B cell (primary cell): ENCODE data around the gene OSBPL1A. TPM values are rescaled to one million over a fixed set of nuclear protein-coding genes. Genes with fewer than 3 reads are reported as not detected.

Experiments
- ATAC-seq: fragments of 200-7000 bp; cut with Tn5 transposase; one replicate; pipeline ENCODE4 v1.10.0; 2021; ENCODE audit warnings: low read depth, mild to moderate bottlenecking, moderate number of reproducible peaks, moderate library complexity
- CTCF ChIA-PET: fragments of 350-600 bp; sonication (Branson Sonifier 250); formaldehyde crosslinking; loops from one replicate; lab custom pipeline; 2021; ENCODE audit warnings: antibody characterized with exemption, inconsistent platforms; lab: Charles Lee
- POLR2A ChIA-PET: fragments of 350-600 bp; sonication (Branson Sonifier 250); formaldehyde crosslinking; loops from one replicate; lab custom pipeline; 2021; ENCODE audit warnings: antibody characterized with exemption; lab: Charles Lee
- DNase-seq: peaks from one replicate; pipeline ENCODE4 v3.0.0; 2013
- H2AFZ ChIP-seq: 2 replicates; pipeline ENCODE4 v1.6.1; 2012; ENCODE audit warnings: mild to moderate bottlenecking, low read depth, low read length; ENCODE audit not compliant: insufficient read depth, poor library complexity, severe bottlenecking
- H3K27ac ChIP-seq, 2 donors: 1 replicate in 1 of 2; 2 replicates in 1 of 2; pipeline ENCODE4 v1.5.1; 2012 to 2013; ENCODE audit warnings: low read length in 2 of 2, mild to moderate bottlenecking in 2 of 2, moderate library complexity in 1 of 2
- H3K27me3 ChIP-seq, 4 experiments: fragments of 200-600 bp in 1 of 4; sonication (generic) in 1 of 4; replicated peaks in 1 of 4; 1 replicate in 2 of 4; 2 replicates in 2 of 4; pipeline versions ENCODE4 v1.6.1 to v1.7.0; 2013 to 2016; ENCODE audit warnings: low read length in 3 of 4, mild to moderate bottlenecking in 2 of 4, mixed read lengths in 1 of 4, moderate library complexity in 1 of 4; ENCODE audit not compliant: insufficient read depth in 4 of 4, control insufficient read depth in 3 of 4; ENCODE audit errors: control extremely low read depth in 1 of 4
- H3K36me3 ChIP-seq, 2 experiments: replicated peaks in 1 of 2; 1 replicate in 1 of 2; 2 replicates in 1 of 2; pipeline versions ENCODE4 v1.6.1 to v1.7.1; 2013; ENCODE audit warnings: low read length in 1 of 2; ENCODE audit not compliant: insufficient read depth in 2 of 2, control insufficient read depth in 1 of 2; ENCODE audit errors: control extremely low read depth in 1 of 2, extremely low read depth in 1 of 2
- H3K4me1 ChIP-seq, 2 donors: fragments of 200-600 bp in 1 of 2; sonication (generic) in 1 of 2; 1 replicate in 1 of 2; 2 replicates in 1 of 2; pipeline versions ENCODE4 v1.5.1 to v1.6.1; 2013 to 2017; ENCODE audit warnings: low read length in 2 of 2; ENCODE audit not compliant: control insufficient read depth in 2 of 2, insufficient read depth in 2 of 2
- H3K4me2 ChIP-seq: replicated peaks from 2 replicates; pipeline ENCODE3; 2012; ENCODE audit warnings: mild to moderate bottlenecking, low read depth, low read length; ENCODE audit not compliant: poor library complexity, severe bottlenecking
- H3K4me3 ChIP-seq, 5 experiments: fragments of 200-600 bp in 1 of 5; sonication (generic) in 1 of 5; 1 replicate in 3 of 5; 2 replicates in 2 of 5; pipeline versions ENCODE4 v1.5.1 to v1.7.0; 2011 to 2016; ENCODE audit warnings: low read length in 4 of 5, mild to moderate bottlenecking in 4 of 5, low read depth in 2 of 5, control low read depth in 1 of 5, moderate library complexity in 1 of 5; ENCODE audit not compliant: insufficient read depth in 1 of 5; ENCODE audit errors: control extremely low read depth in 1 of 5, extremely low read depth in 1 of 5
- H3K79me2 ChIP-seq: fragments of 200-600 bp; sonication (generic); one replicate; pipeline ENCODE4 v1.6.0; 2016; ENCODE audit warnings: low read length; ENCODE audit not compliant: control insufficient read depth, insufficient read depth
- H3K9ac ChIP-seq: fragments of 200-600 bp; sonication (generic); 2 replicates; pipeline ENCODE4 v1.6.1; 2017; ENCODE audit warnings: mild to moderate bottlenecking, low read length, moderate library complexity
- H3K9me3 ChIP-seq, 3 donors: one replicate each; pipeline versions ENCODE4 v1.6.1 to v1.7.1; 2013; ENCODE audit warnings: low read length in 2 of 3; ENCODE audit not compliant: control insufficient read depth in 2 of 3, insufficient read depth in 1 of 3; ENCODE audit errors: control extremely low read depth in 1 of 3
- H4K20me1 ChIP-seq: 2 replicates; pipeline ENCODE4 v1.6.0; 2012; ENCODE audit warnings: mild to moderate bottlenecking, low read length; ENCODE audit not compliant: insufficient read depth, control insufficient read depth, poor library complexity, severe bottlenecking
- H3K27ac Mint-ChIP-seq: one replicate; pipeline ENCODE4 v1.8.0; 2021; ENCODE audit warnings: mixed read lengths
- H3K27me3 Mint-ChIP-seq: one replicate; pipeline ENCODE4 v1.8.0; 2021; ENCODE audit warnings: mixed read lengths
- H3K4me1 Mint-ChIP-seq: one replicate; pipeline ENCODE4 v1.8.0; 2021; ENCODE audit warnings: mixed read lengths
- H3K4me3 Mint-ChIP-seq: one replicate; pipeline ENCODE4 v1.8.0; 2021; ENCODE audit warnings: mixed read lengths
- H3K9me3 Mint-ChIP-seq: one replicate; pipeline ENCODE4 v1.8.0; 2022; ENCODE audit warnings: mixed read lengths; ENCODE audit not compliant: insufficient read depth
- CTCF ChIP-seq: fragments of 200-600 bp; IDR thresholded peaks from one replicate; pipeline ENCODE4 v1.8.0; 2022; ENCODE audit warnings: antibody characterized with exemption, mild to moderate bottlenecking
- EZH2 ChIP-seq: IDR thresholded peaks from 2 replicates; pipeline ENCODE4 v1.6.1; 2012; ENCODE audit warnings: borderline replicate concordance, low read depth, mild to moderate bottlenecking, moderate library complexity, low read length; ENCODE audit not compliant: insufficient read depth, poor library complexity, severe bottlenecking
- WGBS: methylation state at CpG from one replicate; pipeline ENCODE4 v1.1.5; 2013; ENCODE audit warnings: missing lambda C conversion rate; ENCODE audit not compliant: insufficient coverage; 5-methylcytosine and 5-hydroxymethylcytosine counted together
- intact Hi-C: fragments of 100-400 bp; cut with micrococcal nuclease; formaldehyde crosslinking; loops from one replicate; pipeline ENCODE4 v1.10.0; 2022
- polyA plus RNA-seq: library from polyadenylated mRNA; depleted of rRNA; stranded (reverse); fragments of >200 nt; gene quantifications from 2 replicates; pipeline ENCODE4 v1.2.3, GENCODE V29; 2012
- total RNA-seq, 2 donors: library from RNA; stranded (reverse); fragments of 120-200 nt in 1 of 2; gene quantifications; 1 replicate in 1 of 2; 2 replicates in 1 of 2; pipeline versions ENCODE4 v1.2.3 to v1.2.4, GENCODE V29; 2013 to 2022

The OSBPL1A gene
- total and polyA plus RNA-seq, 2 donors (not counting 1 experiment from before 2014, with no cell fraction given), result 0.57 to 0.86 TPM

DNA sequence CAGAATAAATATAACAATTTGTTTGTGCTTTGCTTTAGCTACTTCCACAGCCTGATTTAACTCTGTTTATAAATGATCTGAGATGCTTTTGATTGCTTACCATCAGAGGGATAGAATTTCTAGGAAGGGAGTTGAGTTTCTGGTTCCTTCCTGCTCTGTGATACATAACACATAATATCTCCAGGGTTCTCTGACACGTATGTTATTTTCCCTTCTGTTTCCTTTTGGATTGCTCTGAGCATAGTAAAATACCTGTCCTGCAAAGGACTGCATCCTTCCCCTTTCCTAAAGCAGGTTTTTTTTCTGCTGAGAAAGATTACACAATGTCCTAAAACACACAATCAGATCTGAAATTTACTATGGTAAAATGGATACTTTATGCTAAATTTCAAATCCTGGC is 182.7 kb downstream of the OSBPL1A start:
- no peaks in the 10 kb centered on the region for H3K4me1 ChIP-seq
- H3K4me1 Mint-ChIP-seq, result no peaks in the 10 kb centered on the region
- no CpG with 5 or more reads among the region's 1 CpG for WGBS

DNA sequence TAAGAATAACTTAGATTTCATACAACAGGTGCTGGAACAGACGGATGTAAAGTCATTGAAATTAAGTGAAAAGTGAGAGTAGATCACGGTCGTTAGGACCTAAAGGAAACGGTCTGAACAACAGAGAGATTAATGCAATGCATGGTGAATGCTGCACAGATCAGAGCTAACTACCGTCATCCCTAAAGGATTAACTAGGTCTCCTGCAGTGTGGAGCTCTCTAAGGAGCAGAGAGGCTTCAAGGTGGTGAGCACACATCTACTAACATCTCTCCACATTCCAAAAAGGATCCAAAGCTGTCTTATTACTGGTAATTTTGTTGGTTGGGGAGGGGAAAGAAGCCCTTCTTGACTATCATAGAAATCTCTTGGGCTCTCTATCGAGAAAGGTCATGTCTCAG is 183.5 kb downstream of the OSBPL1A start:
- H3K4me2 ChIP-seq, result no peak overlapping the region
- no peak overlapping the region for H2AFZ ChIP-seq
- Mint-ChIP-seq H3K4me1 (no peaks in the 10 kb centered on the region), H3K27ac (no peak overlapping the region), H3K27me3 (no peaks in the 10 kb centered on the region), H3K4me3 (no peak overlapping the region), H3K9me3 (no peaks in the 10 kb centered on the region)
- H3K27me3 ChIP-seq, result no peaks in the 10 kb centered on the region
- intact Hi-C loops, result no loop called here
- no peak for TF ChIP-seq EZH2
- no peak for TF ChIP-seq CTCF
- H3K4me3 ChIP-seq, result no peak overlapping the region
- H3K9me3 ChIP-seq, result no peaks in the 10 kb centered on the region
- H3K79me2 ChIP-seq, result no peaks in the 10 kb centered on the region
- no peak overlapping the region for H3K9ac ChIP-seq
- POLR2A ChIA-PET, result interaction anchor here (0.6 kb wide), 1 partner anchor 10 kb away, joined by 4 read pairs; no protein-coding TSS in a partner anchor
- 100% methylated on average over 4 of the region's 6 CpGs for WGBS
- CTCF ChIA-PET, result no interaction called here
- ATAC-seq (no peak), DNase-seq (no peak)
- H3K27ac ChIP-seq, result no peak overlapping the region
- no peaks in the 10 kb centered on the region for H4K20me1 ChIP-seq
- H3K36me3 ChIP-seq, result no peaks in the 10 kb centered on the region
- H3K4me1 ChIP-seq, result no peaks in the 10 kb centered on the region

More for the DNA sequence above, 182.7 kb downstream of the OSBPL1A start:
- ATAC-seq (no peak), DNase-seq (no peak)
- no peaks in the 10 kb centered on the region for H3K27me3 ChIP-seq
- Mint-ChIP-seq H3K4me3 (no peak overlapping the region), H3K9me3 (no peaks in the 10 kb centered on the region), H3K27ac (no peak overlapping the region), H3K27me3 (no peaks in the 10 kb centered on the region)
- TF ChIP-seq CTCF (no peak), EZH2 (no peak)
- POLR2A ChIA-PET, result no interaction called here
- H3K36me3 ChIP-seq, result no peaks in the 10 kb centered on the region
- no peaks in the 10 kb centered on the region for H4K20me1 ChIP-seq
- no peak overlapping the region for H2AFZ ChIP-seq
- intact Hi-C loops, result no loop called here
- no peak overlapping the region for H3K4me3 ChIP-seq
- H3K9me3 ChIP-seq, result no peaks in the 10 kb centered on the region
- no peaks in the 10 kb centered on the region for H3K79me2 ChIP-seq
- no peak overlapping the region for H3K27ac ChIP-seq
- CTCF ChIA-PET, result no interaction called here
- H3K9ac ChIP-seq, result no peak overlapping the region
- H3K4me2 ChIP-seq, result no peak overlapping the region
